HCT116 (cell line): Measurements from ENCODE around the gene ASB1.

ENCODE experiments used
- JUND ChIP-seq: IDR thresholded peaks from 2 replicates; pipeline ENCODE4 v1.6.1; 2012
- POLR2A ChIP-seq: IDR thresholded peaks from 2 replicates; pipeline ENCODE4 v1.7.0; 2011; ENCODE audit warnings: borderline replicate concordance; ENCODE audit not compliant: insufficient read depth, insufficient read length; ENCODE audit errors: extremely low read depth

GRCh38 chr2:238422285-238422684 lies 4.4 kb upstream of the ASB1 start:
- TF ChIP-seq POLR2A (no peak), JUND (no peak)
